NOMO-1 (cell line): ENCODE data around the gene C2CD5.
A peak's percentile ranks its signal among the peaks of the same experiment; 100 is the strongest.
"Not testable (repeated sequence)": the region's sequence is repeated elsewhere in the genome, so short reads cannot be mapped to it uniquely, and the experiment has no call there.

ENCODE experiments used
- DNase-seq, 2 experiments: peaks; one replicate each; lab custom pipeline; 2025; ENCODE audit not compliant: unreplicated experiment in 2 of 2; lab: John Stamatoyannopoulos, UW

Gene C2CD5

GRCh38 chr12:22536346-22536945, 7.9 kb downstream of the C2CD5 start:
- peak in 1 of 2 experiments; percentile 19 for DNase-seq

DNA sequence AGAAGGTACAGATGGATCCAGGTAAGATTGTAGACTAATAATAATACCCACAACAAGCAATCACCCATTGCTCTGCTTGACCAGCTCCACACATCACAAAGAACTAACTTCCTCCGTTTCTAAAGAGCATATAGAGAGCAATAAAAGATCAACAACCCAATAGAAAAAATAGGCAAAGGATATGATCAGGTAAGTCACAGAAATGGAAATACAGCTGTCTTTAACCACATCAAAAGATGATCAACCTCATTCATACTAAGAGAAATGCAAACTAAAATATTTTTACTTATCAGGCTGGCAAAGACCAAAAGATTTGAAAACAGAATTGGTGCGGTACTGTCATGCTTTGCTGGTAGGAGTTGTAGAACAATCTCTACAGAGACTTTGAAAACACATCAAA, 8.9 kb downstream of the C2CD5 start:
- DNase-seq, result no peak

- no peak for DNase-seq
These were observed 9.3 kb downstream of the C2CD5 start for GRCh38 chr12:22535038-22535437.

DNA sequence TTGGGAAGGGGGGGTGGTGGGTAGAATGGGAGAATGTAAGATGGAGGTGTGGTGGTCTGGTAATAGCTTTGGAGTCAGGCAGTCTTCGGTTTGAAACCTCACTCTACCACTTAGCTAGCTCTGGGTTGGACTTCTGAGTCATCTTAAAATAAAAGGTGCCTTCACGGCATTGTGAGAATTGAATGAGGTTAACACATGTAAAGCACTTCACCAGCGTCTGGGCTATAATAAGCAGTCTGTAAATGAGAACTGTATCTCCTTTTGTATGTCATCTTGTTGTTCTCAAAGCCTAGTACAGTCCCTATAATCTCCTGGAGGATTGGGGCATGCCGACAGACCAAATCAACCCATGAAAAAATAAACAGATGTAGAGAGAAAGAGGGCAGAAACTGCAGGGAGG, 11.2 kb downstream of the C2CD5 start:
- DNase-seq, result no peak

- DNase-seq, result no peak
These were observed 12.0 kb downstream of the C2CD5 start for GRCh38 chr12:22532317-22532716.

GRCh38 chr12:22531205-22531604, 13.1 kb downstream of the C2CD5 start:
- no peak for DNase-seq

- peak in 1 of 2 experiments; percentile 53 for DNase-seq
These were observed 14.9 kb downstream of the C2CD5 start for GRCh38 chr12:22529281-22530060.

- DNase-seq, result no peak
These were observed 16.3 kb downstream of the C2CD5 start for GRCh38 chr12:22527999-22528398.

- DNase-seq, result no peak
These were observed 17.5 kb downstream of the C2CD5 start for GRCh38 chr12:22526836-22527235.

- DNase-seq, result no peak
These were observed 18.9 kb downstream of the C2CD5 start for GRCh38 chr12:22525426-22525825.

DNA sequence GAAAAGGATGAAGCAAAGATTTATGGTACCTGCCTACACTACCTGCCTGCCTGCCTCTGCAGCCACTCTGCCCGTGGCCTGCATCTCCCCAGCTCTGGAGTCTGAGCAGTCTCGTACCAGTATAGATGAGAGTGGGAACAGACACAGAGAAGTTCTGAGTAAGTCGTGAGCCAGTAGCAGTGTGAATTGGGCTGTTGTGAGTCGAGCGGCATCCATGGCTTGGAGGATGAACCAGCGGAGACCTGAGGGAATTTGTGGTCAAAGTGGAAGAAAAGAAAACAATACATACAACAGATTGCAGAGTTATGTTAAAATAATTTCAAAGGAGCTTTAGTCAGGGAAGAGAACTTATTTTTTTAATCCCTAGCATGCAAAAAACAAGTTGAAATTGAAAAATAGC, 25.3 kb downstream of the C2CD5 start:
- DNase-seq, result no peak

GRCh38 chr12:22518060-22518719, 26.2 kb downstream of the C2CD5 start:
- DNase-seq, result no peak

GRCh38 chr12:22514875-22515274, 29.5 kb downstream of the C2CD5 start:
- no peak for DNase-seq

- DNase-seq, result no peak
These were observed 38.5 kb downstream of the C2CD5 start for GRCh38 chr12:22505826-22506225.

DNA sequence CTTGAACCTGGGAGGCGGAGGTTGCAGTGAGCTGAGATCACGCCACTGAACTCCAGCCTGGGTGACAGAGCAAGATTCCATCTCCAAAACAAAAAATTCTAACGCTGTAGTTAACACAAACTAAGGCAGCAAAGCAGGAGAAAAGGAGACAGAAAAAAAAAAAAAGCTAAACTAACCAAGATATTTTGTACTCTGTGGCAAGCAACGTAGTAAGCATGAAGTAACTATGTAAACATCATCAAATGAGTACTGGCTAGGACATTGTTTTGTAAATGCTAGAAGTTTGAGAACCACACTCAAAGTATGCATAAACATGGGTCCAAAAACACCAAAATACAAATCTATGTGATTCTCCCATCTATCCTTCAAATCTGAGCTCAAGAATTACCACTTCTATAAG, 44.2 kb downstream of the C2CD5 start:
- no peak for DNase-seq

- DNase-seq, result no peak
These were observed 44.9 kb downstream of the C2CD5 start for GRCh38 chr12:22499445-22499844.

GRCh38 chr12:22494319-22494718, 50.0 kb downstream of the C2CD5 start:
- no peak for DNase-seq

- DNase-seq, result no peak
These were observed 53.3 kb downstream of the C2CD5 start for GRCh38 chr12:22491034-22491433.

DNA sequence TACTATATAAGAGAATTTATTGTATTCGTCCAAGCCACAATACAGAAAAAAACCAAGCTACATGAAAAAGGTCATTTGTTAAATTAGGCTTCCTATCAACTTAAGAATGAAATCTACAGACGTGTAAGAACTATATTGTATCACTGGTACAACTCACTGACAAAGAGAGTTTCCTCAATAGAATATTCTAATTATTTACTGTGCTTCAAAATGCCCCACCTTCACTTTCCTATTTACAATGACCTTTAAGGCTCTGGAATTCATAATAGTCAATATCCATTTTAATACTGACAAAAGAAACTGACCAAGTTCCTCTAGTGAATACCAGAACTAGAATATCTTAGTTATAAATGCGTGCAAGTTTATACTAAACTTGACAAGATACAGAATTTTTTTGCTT, 55.9 kb downstream of the C2CD5 start:
- no peak for DNase-seq

DNA sequence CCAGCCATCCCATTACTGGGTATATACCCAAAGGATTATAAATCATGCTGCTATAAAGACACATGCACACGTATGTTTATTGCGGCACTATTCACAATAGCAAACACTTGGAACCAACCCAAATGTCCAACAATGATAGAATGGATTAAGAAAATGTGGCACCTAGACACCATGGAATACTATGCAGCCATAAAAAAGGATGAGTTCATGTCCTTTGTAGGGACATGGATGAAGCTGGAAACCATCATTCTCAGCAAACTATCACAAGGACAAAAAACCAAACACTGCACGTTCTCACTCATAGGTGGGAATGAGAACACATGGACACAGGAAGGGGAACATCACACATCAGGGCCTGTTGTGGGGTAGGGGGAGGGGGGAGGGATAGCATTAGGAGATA, 56.7 kb downstream of the C2CD5 start:
- not testable (repeated sequence) for DNase-seq

- DNase-seq, result no peak
These were observed 62.7 kb downstream of the C2CD5 start for GRCh38 chr12:22481547-22482104.

GRCh38 chr12:22480814-22481213, 63.5 kb downstream of the C2CD5 start:
- not testable (repeated sequence) for DNase-seq
